Keratinocyte (primary cell): ENCODE results near the gene CASP14. TPM values are rescaled to one million over a fixed set of nuclear protein-coding genes. Genes with fewer than 3 reads are reported as not detected.

Source experiments
- DNase-seq: peaks from one replicate; pipeline ENCODE4 v3.0.0-alpha.2; 2011; ENCODE audit warnings: low read depth, missing footprints, low spot score
- FAIRE-seq: peaks from 2 replicates; lab custom pipeline; 2011; peaks lifted over from hg19 to GRCh38; lab: Jason Lieb, UNC
- H2AFZ ChIP-seq: 2 replicates; pipeline ENCODE4 v1.6.0; 2012; ENCODE audit warnings: low read length, control low read depth, inconsistent platforms; ENCODE audit not compliant: control insufficient read depth
- H3K27ac ChIP-seq: 2 replicates; pipeline ENCODE4 v1.5.1; 2011; ENCODE audit warnings: low read length; ENCODE audit not compliant: control insufficient read depth, insufficient read depth
- H3K27me3 ChIP-seq: 3 replicates; pipeline ENCODE4 v1.6.0; 2011; ENCODE audit warnings: low read length; ENCODE audit not compliant: control insufficient read depth, insufficient read depth; ENCODE audit errors: extremely low read depth
- H3K36me3 ChIP-seq, 2 experiments: 2 replicates in 1 of 2; 3 replicates in 1 of 2; pipeline ENCODE4 v1.5.1; 2011; ENCODE audit warnings: low read length in 2 of 2, mild to moderate bottlenecking in 1 of 2; ENCODE audit not compliant: control insufficient read depth in 2 of 2, insufficient read depth in 2 of 2; ENCODE audit errors: extremely low read depth in 1 of 2
- H3K4me1 ChIP-seq: 3 replicates; pipeline ENCODE4 v1.5.1; 2011; ENCODE audit warnings: low read length; ENCODE audit not compliant: control insufficient read depth, insufficient read depth; ENCODE audit errors: extremely low read depth
- H3K4me2 ChIP-seq: 3 replicates; pipeline ENCODE4 v1.6.0; 2011; ENCODE audit warnings: low read depth, low read length; ENCODE audit not compliant: control insufficient read depth, insufficient read depth; ENCODE audit errors: extremely low read depth
- H3K4me3 ChIP-seq, 3 experiments: fragments of 200-600 bp in 1 of 3; sonication (generic) in 1 of 3; 2 replicates in 2 of 3; 3 replicates in 1 of 3; pipeline ENCODE4 v1.5.1; 2011 to 2016; ENCODE audit warnings: low read length in 3 of 3, mild to moderate bottlenecking in 3 of 3, control low read depth in 2 of 3, inconsistent platforms in 1 of 3, low read depth in 1 of 3, mixed read lengths in 1 of 3, mixed run types in 1 of 3, moderate library complexity in 1 of 3; ENCODE audit not compliant: control insufficient read depth in 2 of 3, insufficient read depth in 2 of 3; ENCODE audit errors: extremely low read depth in 1 of 3
- H3K79me2 ChIP-seq: 2 replicates; pipeline ENCODE4 v1.6.0; 2012; ENCODE audit warnings: low read length; ENCODE audit not compliant: control insufficient read depth, insufficient read depth
- H3K9ac ChIP-seq: 3 replicates; pipeline ENCODE4 v1.6.0; 2011; ENCODE audit warnings: low read length; ENCODE audit not compliant: control insufficient read depth, insufficient read depth; ENCODE audit errors: extremely low read depth
- H3K9me1 ChIP-seq: 3 replicates; pipeline ENCODE4 v1.6.0; 2011; ENCODE audit warnings: low read length; ENCODE audit not compliant: control insufficient read depth, insufficient read depth; ENCODE audit errors: extremely low read depth
- H3K9me3 ChIP-seq: 2 replicates; pipeline ENCODE4 v1.5.1; 2012; ENCODE audit warnings: low read depth, low read length; ENCODE audit not compliant: control insufficient read depth
- H4K20me1 ChIP-seq: 3 replicates; pipeline ENCODE4 v1.6.0; 2011; ENCODE audit warnings: low read length; ENCODE audit not compliant: control insufficient read depth, insufficient read depth; ENCODE audit errors: extremely low read depth
- CTCF ChIP-seq, 3 experiments: IDR thresholded peaks in 1 of 3; conservative IDR thresholded peaks in 1 of 3; optimal IDR thresholded peaks in 1 of 3; 2 replicates in 2 of 3; 3 replicates in 1 of 3; pipeline versions ENCODE3 to v1.5.1; 2011; ENCODE audit warnings: low read length in 3 of 3, mild to moderate bottlenecking in 3 of 3, moderate library complexity in 2 of 3, control low read depth in 1 of 3, inconsistent platforms in 1 of 3; ENCODE audit not compliant: insufficient read depth in 2 of 3; ENCODE audit errors: extremely low read depth in 1 of 3
- EZH2 ChIP-seq: IDR thresholded peaks from one replicate; pipeline ENCODE4 v1.6.1; 2012; ENCODE audit warnings: inconsistent platforms, mild to moderate bottlenecking, low read length, moderate library complexity
- dilution Hi-C: fragments of 300-500 bp; cut with MboI; formaldehyde crosslinking; loops from one replicate; pipeline ENCODE4 v1.7.0; 2020; ENCODE audit warnings: low sequenced_read_pairs; ENCODE audit not compliant: extremely low pct_ligation_motif_present
- polyA plus RNA-seq, 5 experiments: library from polyadenylated mRNA; depleted of rRNA in 3 of 5; stranded (reverse) in 3 of 5; stranded (forward) in 1 of 5; unstranded in 1 of 5; fragments of >200 nt; gene quantifications; 1 replicate in 1 of 5; 2 replicates in 3 of 5; 3 replicates in 1 of 5; pipeline versions ENCODE4 v1.2.1 to v1.2.3, GENCODE V29; 2011 to 2012; ENCODE audit warnings: missing spikeins in 2 of 5, low read depth in 1 of 5, low replicate concordance in 1 of 5

The CASP14 gene
- polyA plus RNA-seq, 1 donor (not counting 4 experiments of a cell fraction or from before 2014, with no cell fraction given), result 122 TPM

DNA sequence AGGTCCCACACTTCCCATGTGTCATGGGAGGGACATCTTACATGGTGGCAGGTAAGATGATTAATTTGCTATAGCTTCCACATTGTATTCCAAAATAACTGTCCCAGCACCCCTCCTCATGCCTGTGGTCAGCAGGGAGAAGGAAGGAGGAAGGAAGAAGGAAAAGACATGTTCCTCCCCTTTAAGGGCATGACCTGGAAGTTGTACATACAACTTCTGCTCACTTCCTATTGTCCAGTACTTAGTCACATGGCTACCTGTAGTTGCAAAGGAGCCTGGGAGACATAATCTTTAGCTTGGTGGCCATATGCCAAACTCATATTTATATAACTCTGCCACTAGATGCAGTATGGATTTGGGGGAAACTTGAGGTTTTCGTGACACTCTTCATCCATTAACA is 17.6 kb upstream of the CASP14 start:
- H3K4me1 ChIP-seq, result peaks cover 3% of the 10 kb centered on the region
- H2AFZ ChIP-seq, result no peak overlapping the region
- no peak for FAIRE-seq
- dilution Hi-C loops, result no loop called here
- H3K9me1 ChIP-seq, result no peaks in the 10 kb centered on the region
- no peaks in the 10 kb centered on the region for H3K9me3 ChIP-seq
- no peak overlapping the region for H3K4me3 ChIP-seq
- no peaks in the 10 kb centered on the region for H3K36me3 ChIP-seq
- H4K20me1 ChIP-seq, result no peaks in the 10 kb centered on the region
- no peaks in the 10 kb centered on the region for H3K79me2 ChIP-seq
- TF ChIP-seq EZH2 (no peak), CTCF (optimal IDR thresholded peaks at IDR 0.05 in 1 of 3, IDR thresholded peaks at IDR 0.05 in 1 of 3, conservative IDR thresholded peaks at IDR 0.05 in 1 of 3; ENCODE audit: extremely low read depth in 1 of 3, insufficient read depth in 2 of 3, low read length in 3 of 3) (no peak)
- H3K27me3 ChIP-seq, result no peaks in the 10 kb centered on the region
- no peak overlapping the region for H3K9ac ChIP-seq
- no peak overlapping the region for H3K27ac ChIP-seq
- H3K4me2 ChIP-seq, result no peak overlapping the region
- DNase-seq, result no peak

DNA sequence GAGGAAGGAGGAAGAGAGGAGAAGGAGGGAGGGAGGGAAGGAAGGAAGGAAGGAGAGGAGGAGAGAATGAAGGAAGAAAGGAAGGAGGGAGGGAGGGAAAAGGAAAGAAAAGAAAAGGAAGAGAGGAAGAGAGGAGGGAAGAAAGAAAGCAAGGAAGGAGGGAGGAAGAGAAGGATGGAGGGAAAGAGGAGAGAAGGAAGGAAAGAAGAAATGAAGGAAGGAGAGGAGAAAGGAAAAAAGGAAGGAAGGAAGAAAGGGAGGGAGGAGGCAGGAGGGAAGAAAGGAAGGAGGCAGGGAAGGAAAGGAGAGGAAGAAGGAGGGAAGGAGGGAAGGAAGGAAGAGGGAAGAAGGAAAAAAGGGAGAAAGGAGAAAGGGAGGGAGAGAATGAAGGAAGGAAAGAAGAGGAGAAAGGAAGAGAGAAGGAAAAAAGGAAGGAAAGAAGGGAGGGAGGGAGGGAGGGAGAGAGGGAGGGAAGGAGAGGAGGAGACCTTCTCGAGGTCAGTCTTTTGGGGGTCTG is 13.4 kb upstream of the CASP14 start:
- Histone ChIP-seq H4K20me1 (no peaks in the 10 kb centered on the region), H3K9ac (no peak overlapping the region), H3K4me2 (no peak overlapping the region), H3K9me3 (no peaks in the 10 kb centered on the region), H3K79me2 (no peaks in the 10 kb centered on the region), H3K27me3 (no peaks in the 10 kb centered on the region), H2AFZ (no peak overlapping the region), H3K27ac (no peak overlapping the region), H3K4me1 (peaks cover 18% of the 10 kb centered on the region), H3K36me3 (no peaks in the 10 kb centered on the region), H3K9me1 (no peaks in the 10 kb centered on the region), H3K4me3 (no peak overlapping the region)
- FAIRE-seq (no peak), DNase-seq (no peak)
- TF ChIP-seq CTCF (optimal IDR thresholded peaks at IDR 0.05 in 1 of 3, IDR thresholded peaks at IDR 0.05 in 1 of 3, conservative IDR thresholded peaks at IDR 0.05 in 1 of 3; ENCODE audit: extremely low read depth in 1 of 3, insufficient read depth in 2 of 3, low read length in 3 of 3) (no peak), EZH2 (no peak)
- dilution Hi-C loops, result no loop called here
